Endothelial cell of umbilical vein (primary cell): ENCODE measurements around the gene MRAS. TPM values are rescaled to one million over a fixed set of nuclear protein-coding genes. Genes with fewer than 3 reads are reported as not detected.

ENCODE experiments used
- BruUV-seq: library from RNA; stranded (reverse); fragments of 400-500 nt; replicated peaks from 2 replicates; lab custom pipeline; 2021; lab: Mats Ljungman, UMichigan
- CTCF ChIA-PET: fragments of 300-600, 350-600 bp; sonication (Branson Sonifier 250); formaldehyde crosslinking; loops from one replicate; lab custom pipeline; 2021; ENCODE audit warnings: antibody characterized with exemption, inconsistent platforms; lab: Charles Lee
- POLR2A ChIA-PET: fragments of 300-600, 350-600 bp; sonication (Branson Sonifier 250); formaldehyde crosslinking; loops from one replicate; lab custom pipeline; 2021; ENCODE audit warnings: antibody characterized with exemption, inconsistent platforms; lab: Charles Lee
- DNase-seq: peaks from one replicate; pipeline ENCODE4 v3.0.0-alpha.2; 2011; ENCODE audit warnings: low read depth, low spot score
- FAIRE-seq: peaks from 2 replicates; lab custom pipeline; 2011; peaks lifted over from hg19 to GRCh38; lab: Jason Lieb, UNC
- H2AFZ ChIP-seq: 2 replicates; pipeline ENCODE4 v1.6.0; 2012; ENCODE audit warnings: low read depth, low read length, control low read depth, inconsistent platforms
- H3K27ac ChIP-seq: 2 replicates; pipeline ENCODE4 v1.5.1; 2011; ENCODE audit warnings: low read depth, mild to moderate bottlenecking, control low read depth, low read length, moderate library complexity; ENCODE audit not compliant: insufficient read depth
- H3K27me3 ChIP-seq, 2 experiments: 2 replicates each; pipeline versions ENCODE4 v1.6.0 to v1.6.1; 2011; ENCODE audit warnings: low read length in 2 of 2, mixed read lengths in 1 of 2; ENCODE audit not compliant: control insufficient read depth in 2 of 2, insufficient read depth in 2 of 2
- H3K36me3 ChIP-seq, 2 experiments: 2 replicates in 1 of 2; 3 replicates in 1 of 2; pipeline ENCODE4 v1.5.1; 2011; ENCODE audit warnings: low read length in 2 of 2, mild to moderate bottlenecking in 1 of 2, moderate library complexity in 1 of 2; ENCODE audit not compliant: control insufficient read depth in 2 of 2, insufficient read depth in 2 of 2; ENCODE audit errors: extremely low read depth in 1 of 2
- H3K4me1 ChIP-seq: 3 replicates; pipeline ENCODE4 v1.5.1; 2011; ENCODE audit warnings: mild to moderate bottlenecking, low read length; ENCODE audit not compliant: control insufficient read depth, insufficient read depth; ENCODE audit errors: extremely low read depth
- H3K4me2 ChIP-seq: 2 replicates; pipeline ENCODE4 v1.6.1; 2011; ENCODE audit warnings: low read length, control low read depth, mixed read lengths; ENCODE audit not compliant: insufficient read depth
- H3K4me3 ChIP-seq, 3 experiments: fragments of 200-600 bp in 1 of 3; sonication (generic), shearing (Covaris generic) in 1 of 3; replicated peaks in 1 of 3; 2 replicates each; pipeline ENCODE4 v1.5.1; 2011 to 2016; ENCODE audit warnings: control low read depth in 3 of 3, low read length in 3 of 3, mild to moderate bottlenecking in 2 of 3, inconsistent platforms in 1 of 3, low read depth in 1 of 3, moderate library complexity in 1 of 3; ENCODE audit not compliant: insufficient read depth in 1 of 3
- H3K79me2 ChIP-seq: 2 replicates; pipeline ENCODE4 v1.6.0; 2012; ENCODE audit warnings: low read length, inconsistent platforms; ENCODE audit not compliant: control insufficient read depth, insufficient read depth
- H3K9ac ChIP-seq: replicated peaks from 2 replicates; pipeline ENCODE3; 2011; ENCODE audit warnings: low read length, control low read depth; ENCODE audit not compliant: insufficient read depth; ENCODE audit errors: extremely low read depth
- H3K9me1 ChIP-seq: replicated peaks from 3 replicates; pipeline ENCODE4 v1.6.0; 2011; ENCODE audit warnings: mild to moderate bottlenecking, low read length; ENCODE audit not compliant: control insufficient read depth, insufficient read depth; ENCODE audit errors: extremely low read depth
- H3K9me3 ChIP-seq: replicated peaks from 2 replicates; pipeline ENCODE4 v1.5.1; 2012; ENCODE audit warnings: low read length, inconsistent platforms; ENCODE audit not compliant: control insufficient read depth, insufficient read depth
- H4K20me1 ChIP-seq: replicated peaks from 2 replicates; pipeline ENCODE3; 2011; ENCODE audit warnings: mild to moderate bottlenecking, low read length; ENCODE audit not compliant: control insufficient read depth, insufficient read depth; ENCODE audit errors: extremely low read depth
- EZH2 ChIP-seq: IDR thresholded peaks from 2 replicates; pipeline ENCODE4 v1.6.1; 2012; ENCODE audit warnings: borderline replicate concordance, low read depth, mild to moderate bottlenecking, moderate library complexity, low read length, inconsistent platforms; ENCODE audit not compliant: severe bottlenecking
- FOS ChIP-seq: IDR thresholded peaks from 2 replicates; pipeline ENCODE4 v1.6.1; 2011; ENCODE audit warnings: mild to moderate bottlenecking, low read length, moderate library complexity, borderline replicate concordance; ENCODE audit not compliant: insufficient read depth
- GATA2 ChIP-seq: IDR thresholded peaks from 2 replicates; pipeline ENCODE4 v1.7.0; 2011; ENCODE audit warnings: low read depth, mild to moderate bottlenecking, moderate library complexity, mixed read lengths, low read length; ENCODE audit not compliant: insufficient read length, insufficient read depth
- JUN ChIP-seq: IDR thresholded peaks from 2 replicates; pipeline ENCODE4 v1.6.1; 2011; ENCODE audit warnings: borderline replicate concordance, low read depth; ENCODE audit not compliant: insufficient read length, insufficient read depth
- MYC ChIP-seq: IDR thresholded peaks from one replicate; pipeline ENCODE4 v1.6.1; 2011; ENCODE audit warnings: mild to moderate bottlenecking, low read depth, low read length
- POLR2A ChIP-seq: IDR thresholded peaks from 2 replicates; pipeline ENCODE4 v1.6.1; 2012; ENCODE audit warnings: low read depth, mild to moderate bottlenecking, control low read depth, low read length
- POLR2AphosphoS5 ChIP-seq: IDR thresholded peaks from 2 replicates; pipeline ENCODE4 v1.6.1; 2012; ENCODE audit warnings: low read depth, mild to moderate bottlenecking, control low read depth, low read length, moderate library complexity; ENCODE audit not compliant: insufficient read depth
- dilution Hi-C: fragments of 300-500 bp; cut with MboI; formaldehyde crosslinking; loops from one replicate; pipeline ENCODE4 v1.15.0; 2019; ENCODE audit warnings: low sequenced_read_pairs; ENCODE audit not compliant: extremely low pct_ligation_motif_present
- intact Hi-C: fragments of 100-400 bp; cut with micrococcal nuclease; formaldehyde crosslinking; loops from one replicate; pipeline ENCODE4 v1.10.0; 2022
- polyA plus RNA-seq, 4 experiments: library from polyadenylated mRNA; depleted of rRNA in 3 of 4; stranded (reverse) in 3 of 4; unstranded in 1 of 4; fragments of >200 nt; gene quantifications; 2 replicates each; pipeline versions ENCODE4 v1.2.1 to v1.2.3, GENCODE V29; 2011 to 2012; ENCODE audit warnings: missing spikeins in 1 of 4
- total RNA-seq: library from RNA; stranded (reverse); gene quantifications from 2 replicates; pipeline ENCODE4 v1.2.3, GENCODE V29; 2021
- TF ChIP-seq, protein P1 (sequence below): IDR thresholded peaks from 2 replicates; pipeline ENCODE4 v1.6.1; 2011; ENCODE audit not compliant: insufficient read depth, insufficient read length
- TF ChIP-seq, protein P2 (sequence below), 2 donors: IDR thresholded peaks; 1 replicate in 1 of 2; 2 replicates in 1 of 2; pipeline ENCODE4 v1.5.1; 2011; ENCODE audit warnings: low read length in 2 of 2, mild to moderate bottlenecking in 2 of 2, moderate library complexity in 2 of 2, control low read depth in 1 of 2, inconsistent platforms in 1 of 2, low read depth in 1 of 2; ENCODE audit not compliant: insufficient read depth in 1 of 2; ENCODE audit errors: extremely low read depth in 1 of 2

MRAS gene
- total and polyA plus RNA-seq, 2 donors (not counting 3 experiments of a cell fraction or from before 2014, with no cell fraction given), result 14.6 to 16.5 TPM

DNA sequence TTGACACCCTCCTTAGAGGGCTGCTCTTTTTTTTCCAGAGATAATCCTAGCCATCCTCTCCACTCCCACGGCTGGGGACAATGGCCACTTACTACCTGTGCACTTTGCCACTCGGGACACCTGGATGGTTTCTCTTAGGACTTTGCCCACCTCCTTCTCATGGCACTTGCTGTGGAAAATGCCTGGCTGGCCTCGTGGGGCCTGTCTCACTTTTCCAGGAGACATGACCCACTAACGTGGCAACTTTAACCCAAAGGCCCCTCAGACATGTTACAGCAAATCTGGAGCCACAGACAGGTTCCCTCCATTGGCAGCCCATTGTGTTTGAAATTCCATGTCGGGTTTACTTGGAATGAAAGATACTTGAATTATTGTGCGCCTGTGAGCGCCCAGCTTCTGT, 56.6 kb downstream of the MRAS start:
- Histone ChIP-seq H3K36me3 (no peaks in the 10 kb centered on the region), H3K9me3 (no peaks in the 10 kb centered on the region), H3K4me2 (no peak overlapping the region), H3K27me3 (peaks cover 0 to 3% of the 10 kb centered on the region in 2 experiments), H3K79me2 (no peaks in the 10 kb centered on the region), H2AFZ (no peak overlapping the region), H3K9ac (no peak overlapping the region), H3K4me3 (no peak overlapping the region), H3K27ac (no peak overlapping the region), H3K4me1 (no peaks in the 10 kb centered on the region), H3K9me1 (no peaks in the 10 kb centered on the region), H4K20me1 (no peaks in the 10 kb centered on the region)
- no TSS peak for BruUV-seq
- ChIA-PET POLR2A (no interaction called here), CTCF (no interaction called here)
- FAIRE-seq, result no peak
- dilution Hi-C loops (no loop called here), intact Hi-C loops (no loop called here)
- DNase-seq, result no peak
- TF ChIP-seq EZH2 (no peak), FOS (no peak), POLR2A (no peak), JUN (no peak), GATA2 (no peak), POLR2AphosphoS5 (no peak), MYC (no peak)
- TF ChIP-seq, protein P1, sequence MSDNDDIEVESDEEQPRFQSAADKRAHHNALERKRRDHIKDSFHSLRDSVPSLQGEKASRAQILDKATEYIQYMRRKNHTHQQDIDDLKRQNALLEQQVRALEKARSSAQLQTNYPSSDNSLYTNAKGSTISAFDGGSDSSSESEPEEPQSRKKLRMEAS, result no peak
- TF ChIP-seq, protein P2, sequence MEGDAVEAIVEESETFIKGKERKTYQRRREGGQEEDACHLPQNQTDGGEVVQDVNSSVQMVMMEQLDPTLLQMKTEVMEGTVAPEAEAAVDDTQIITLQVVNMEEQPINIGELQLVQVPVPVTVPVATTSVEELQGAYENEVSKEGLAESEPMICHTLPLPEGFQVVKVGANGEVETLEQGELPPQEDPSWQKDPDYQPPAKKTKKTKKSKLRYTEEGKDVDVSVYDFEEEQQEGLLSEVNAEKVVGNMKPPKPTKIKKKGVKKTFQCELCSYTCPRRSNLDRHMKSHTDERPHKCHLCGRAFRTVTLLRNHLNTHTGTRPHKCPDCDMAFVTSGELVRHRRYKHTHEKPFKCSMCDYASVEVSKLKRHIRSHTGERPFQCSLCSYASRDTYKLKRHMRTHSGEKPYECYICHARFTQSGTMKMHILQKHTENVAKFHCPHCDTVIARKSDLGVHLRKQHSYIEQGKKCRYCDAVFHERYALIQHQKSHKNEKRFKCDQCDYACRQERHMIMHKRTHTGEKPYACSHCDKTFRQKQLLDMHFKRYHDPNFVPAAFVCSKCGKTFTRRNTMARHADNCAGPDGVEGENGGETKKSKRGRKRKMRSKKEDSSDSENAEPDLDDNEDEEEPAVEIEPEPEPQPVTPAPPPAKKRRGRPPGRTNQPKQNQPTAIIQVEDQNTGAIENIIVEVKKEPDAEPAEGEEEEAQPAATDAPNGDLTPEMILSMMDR (IDR thresholded peaks at IDR 0.05; ENCODE audit: extremely low read depth in 1 of 2, insufficient read depth in 1 of 2, low read depth in 1 of 2, low read length in 2 of 2), result no peak
